Right lobe of liver (tissue), 6 donors: ENCODE results near the gene PEPD. TPM values are rescaled to one million over a fixed set of nuclear protein-coding genes. Genes with fewer than 3 reads are reported as not detected.

Experiments
- ATAC-seq, 4 donors: fragments of 200-7000 bp; cut with Tn5 transposase; one replicate each; pipeline ENCODE4 v1.9.1; 2020; ENCODE audit warnings: mild to moderate bottlenecking in 4 of 4, moderate library complexity in 4 of 4
- DNase-seq, 3 donors: peaks; one replicate each; pipeline ENCODE4 v3.0.0-alpha.2; 2020
- H3K27ac ChIP-seq, 3 donors: fragments of 200-600 bp; one replicate each; pipeline ENCODE4 v1.8.0; 2022
- H3K27me3 ChIP-seq, 2 donors: fragments of 200-600 bp; one replicate each; pipeline ENCODE4 v1.8.0; 2022
- H3K36me3 ChIP-seq, 4 donors: fragments of 200-600 bp; sonication (generic) in 1 of 4; one replicate each; pipeline versions ENCODE4 v1.5.1 to v1.8.0; 2017 to 2022; ENCODE audit warnings: control low read depth in 1 of 4
- H3K4me1 ChIP-seq, 4 donors: fragments of 200-600 bp; sonication (generic) in 1 of 4; one replicate each; pipeline versions ENCODE4 v1.5.1 to v1.8.0; 2017 to 2022; ENCODE audit warnings: control low read depth in 1 of 4
- H3K4me3 ChIP-seq, 3 donors: fragments of 200-600 bp; one replicate each; pipeline ENCODE4 v1.8.0; 2022
- H3K9me3 ChIP-seq, 4 donors: fragments of 200-600 bp; sonication (generic) in 1 of 4; one replicate each; pipeline versions ENCODE4 v1.5.1 to v1.8.0; 2017 to 2022; ENCODE audit warnings: control low read depth in 1 of 4
- CTCF ChIP-seq, 4 donors: fragments of 200-600 bp in 3 of 4; fragments of 450-650 bp in 1 of 4; IDR thresholded peaks; one replicate each; pipeline versions ENCODE4 v1.5.1 to v1.8.0; 2016 to 2022; ENCODE audit warnings: antibody characterized with exemption in 4 of 4, mild to moderate bottlenecking in 2 of 4
- POLR2A ChIP-seq: fragments of 450-650 bp; IDR thresholded peaks from one replicate; pipeline ENCODE4 v1.6.1; 2017; ENCODE audit warnings: antibody characterized with exemption, mild to moderate bottlenecking
- WGBS: methylation state at CpG from one replicate; pipeline ENCODE4 v1.1.6; 2018; ENCODE audit warnings: low coverage, low lambda C conversion rate; ENCODE audit not compliant: insufficient coverage; ENCODE audit errors: missing lambda C conversion rate; 5-methylcytosine and 5-hydroxymethylcytosine counted together
- intact Hi-C, 2 donors: fragments of 100-400 bp; cut with DNase I; formaldehyde crosslinking; loops; one replicate each; pipeline versions ENCODE4 v1.11.2 to v1.14.1; 2022
- total RNA-seq, 6 experiments: library from RNA; depleted of rRNA in 2 of 6; stranded (reverse); fragments of >200 nt in 2 of 6; fragmentation: NEBNext Ultra II Directional in 3 of 6; extraction: Animal tissue kit (Norgen Biotek cat#: 25700) in 3 of 6; gene quantifications; one replicate each; pipeline versions ENCODE4 v1.1.0 to v1.2.4, GENCODE V29; 2016 to 2023
- donor health status: DM: no; HTN: yes; CAD: no.
- donor health status: DM: no; HTN: no; CAD: no.
- donor health status: DM: no; HTN: no; CAD: no.
- donor health status: DM: no; HTN: yes; CAD: no.
- donor health status: DM: no; HTN: yes; CAD: no.

Gene PEPD
- total RNA-seq, 6 experiments from 2014 or later = 121 to 261 (median 167) TPM

GRCh38 chr19:33375837-33376159 lies 145.8 kb downstream of the PEPD start:
- H3K9me3 ChIP-seq = no peaks in the 10 kb centered on the region
- no peaks in the 10 kb centered on the region for H3K27me3 ChIP-seq
- peaks cover 0 to 55% (median 26%) of the 10 kb centered on the region in 4 donors for H3K4me1 ChIP-seq
- DNase-seq (no peak), ATAC-seq (peak in 1 of 4 donors; percentile 36)
- 43% methylated on average over 1 of the region's 1 CpG for whole genome bisulfite sequencing
- peak overlapping the region in 1 of 3 donors; percentile 70 for H3K4me3 ChIP-seq
- no peak for TF ChIP-seq POLR2A
- no peak for TF ChIP-seq CTCF (IDR thresholded peaks at IDR 0.05)
- intact Hi-C loops = no loop called here
- H3K27ac ChIP-seq = peak overlapping the region; percentile 6 to 96 (median 95)
- peaks cover 0 to 8% (median 0%) of the 10 kb centered on the region in 4 donors for H3K36me3 ChIP-seq

GRCh38 chr19:33375156-33375836 lies 146.3 kb downstream of the PEPD start:
- 9% methylated on average over 9 of the region's 9 CpGs for WGBS
- Histone ChIP-seq H3K4me3 (peak overlapping the region; percentile 70 to 85 (median 72)), H3K4me1 (peaks cover 0 to 55% (median 24%) of the 10 kb centered on the region in 4 donors), H3K36me3 (peaks cover 0 to 8% (median 0%) of the 10 kb centered on the region in 4 donors), H3K9me3 (no peaks in the 10 kb centered on the region), H3K27ac (peak overlapping the region; percentile 95 to 97 (median 96)), H3K27me3 (no peaks in the 10 kb centered on the region)
- intact Hi-C loops = no loop called here
- TF ChIP-seq CTCF (IDR thresholded peaks at IDR 0.05) (no peak), POLR2A (peak; percentile 37)
- ATAC-seq = no peak
- DNase-seq = no peak

DNA sequence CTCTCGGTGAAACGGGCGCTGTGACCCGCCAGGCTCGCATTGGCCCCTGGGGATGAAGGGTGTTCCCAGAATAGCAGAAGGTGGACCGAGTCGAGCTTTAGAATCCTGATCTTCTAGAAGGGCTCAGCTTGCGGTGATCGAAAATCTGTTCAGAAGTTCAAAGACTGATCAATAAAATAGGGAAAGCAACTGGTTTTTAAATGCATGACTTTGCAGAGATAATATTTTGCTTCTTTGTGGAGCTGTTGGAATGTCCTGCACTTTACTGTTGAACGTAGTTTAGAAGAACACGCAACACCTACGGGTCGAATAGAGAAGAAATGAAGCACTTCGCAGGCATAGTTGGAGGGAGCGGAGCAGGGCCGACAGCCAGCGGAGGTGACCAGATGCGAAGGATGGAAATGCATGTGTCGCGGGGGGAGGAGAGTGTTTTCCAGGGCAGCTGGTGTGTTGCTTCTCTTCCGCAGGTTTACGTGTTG lies 147.3 kb downstream of the PEPD start:
- 1% methylated on average over 22 of the region's 22 CpGs for WGBS
- Histone ChIP-seq H3K36me3 (no peaks in the 10 kb centered on the region), H3K9me3 (no peaks in the 10 kb centered on the region), H3K27me3 (no peaks in the 10 kb centered on the region), H3K27ac (peak overlapping the region; percentile 95 to 97 (median 96)), H3K4me1 (peaks cover 0 to 47% (median 20%) of the 10 kb centered on the region in 4 donors), H3K4me3 (peak overlapping the region; percentile 70 to 85 (median 72))
- intact Hi-C loops = no loop called here
- DNase-seq (peak in 1 of 3 donors; percentile 40), ATAC-seq (peak; percentile 5 to 41 (median 11))
- TF ChIP-seq CTCF (IDR thresholded peaks at IDR 0.05) (peak in 1 of 4 donors; percentile 7), POLR2A (no peak)

GRCh38 chr19:33373453-33374235 lies 147.9 kb downstream of the PEPD start, which contains the start of gene CEBPG:
Gene CEBPG (plus strand): TSS chr19:33373709. CDS start chr19:33379240, 5,531 bp downstream.
- WGBS = 0% methylated on average over 13 of the region's 118 CpGs

More at GRCh38 chr19:33373453-33374235, 147.9 kb downstream of the PEPD start, which contains the start of gene CEBPG:
- ATAC-seq (peak; percentile 84 to 96 (median 92)), DNase-seq (peak; percentile 96 to 97 (median 97))
- Histone ChIP-seq H3K27ac (peak within 1 kb of the TSS; percentile 95 to 97 (median 96)), H3K4me3 (peak within 1 kb of the TSS; percentile 70 to 85 (median 72)), H3K9me3 (no peaks in the 10 kb centered on the region), H3K36me3 (no peaks in the 10 kb centered on the region), H3K4me1 (peaks cover 0 to 40% (median 16%) of the 10 kb centered on the region in 4 donors), H3K27me3 (no peaks in the 10 kb centered on the region)
- intact Hi-C loops = no loop called here
- TF ChIP-seq CTCF (IDR thresholded peaks at IDR 0.05) (peak in 2 of 4 donors; percentile 27 to 37), POLR2A (peak; percentile 95)
